GM12892 (cell line): ENCODE results near the gene PITPNC1.

Source experiments
- POLR2A ChIP-seq: IDR thresholded peaks from 2 replicates; pipeline ENCODE4 v1.6.1; 2011; ENCODE audit warnings: low read depth, low read length, control low read depth
- POLR2AphosphoS5 ChIP-seq: IDR thresholded peaks from 2 replicates; pipeline ENCODE4 v1.6.1; 2011; ENCODE audit warnings: low read depth, low read length, control low read depth
- TAF1 ChIP-seq: IDR thresholded peaks from 2 replicates; pipeline ENCODE4 v1.6.1; 2011; ENCODE audit warnings: low read depth, mild to moderate bottlenecking, control low read depth, low read length, borderline replicate concordance

GRCh38 chr17:67571478-67571877 is 194.4 kb downstream of the PITPNC1 start:
- TF ChIP-seq POLR2A, result no peak; the same call in 1 of the 2 replicates
- no peak for TF ChIP-seq POLR2AphosphoS5
- TF ChIP-seq TAF1, result no peak
